ENCODE data around the gene GARIN5B. TPM values are rescaled to one million over a fixed set of nuclear protein-coding genes. Genes with fewer than 3 reads are reported as not detected.

GARIN5B gene
- total RNA-seq, 1 experiment from 2014 or later = not detected

- Histone ChIP-seq H3K4me3 (ENCODE audit: low read length) (no peak overlapping the region), H2AFZ (ENCODE audit: low read length) (no peak overlapping the region), H3K4me1 (ENCODE audit: insufficient read depth, low read length) (peaks cover 31% of the 10 kb centered on the region), H3K9me2 (replicated peaks; ENCODE audit: low read length) (no peaks in the 10 kb centered on the region), H3K36me3 (ENCODE audit: low read depth, low read length) (0 out of 2 replicates have a peak, but pooled peaks cover 3% of the 10 kb centered on the region), H3K27me3 (ENCODE audit: low read length) (no peaks in the 10 kb centered on the region), H3K27ac (ENCODE audit: low read length) (no peak overlapping the region), H3K79me2 (ENCODE audit: low read length) (peaks cover 13% of the 10 kb centered on the region), H3K9me3 (ENCODE audit: low read length) (no peaks in the 10 kb centered on the region), H4K20me1 (ENCODE audit: low read length) (no peaks in the 10 kb centered on the region), H3F3A (ENCODE audit: low read length, unreplicated experiment) (no peaks in the 10 kb centered on the region), H3K9ac (ENCODE audit: low read length) (no peak overlapping the region), H3K4me2 (ENCODE audit: low read length) (no peak overlapping the region)
- ATAC-seq (no peak), DNase-seq (no peak)
- no TSS peak for BruUV-seq (replicated peaks)
- ChIA-PET CTCF (no interaction called here), POLR2A (ENCODE audit: unreplicated experiment) (no interaction called here)
- intact Hi-C loops (cut with micrococcal nuclease) = no loop called here
- no peak for TF ChIP-seq CTCF (conservative IDR thresholded peaks at IDR 0.05; ENCODE audit: low read depth, low read length)
- TF ChIP-seq EZH2phosphoT487 (IDR thresholded peaks at IDR 0.05; ENCODE audit: borderline replicate concordance, low read length) = no peak
- no peak for TF ChIP-seq EZH2 (IDR thresholded peaks at IDR 0.05; ENCODE audit: low read length, unreplicated experiment)
Observed at GRCh38 chr19:55377356-55378131, 14.5 kb upstream of the GARIN5B start.

- Histone ChIP-seq H3K4me1 (ENCODE audit: insufficient read depth, low read length) (peaks cover 30% of the 10 kb centered on the region), H3K36me3 (ENCODE audit: low read depth, low read length) (no peaks in the 10 kb centered on the region), H3F3A (ENCODE audit: low read length, unreplicated experiment) (no peaks in the 10 kb centered on the region), H3K9ac (ENCODE audit: low read length) (no peak within 1 kb of the TSS), H3K9me2 (replicated peaks; ENCODE audit: low read length) (no peaks in the 10 kb centered on the region), H2AFZ (ENCODE audit: low read length) (no peak within 1 kb of the TSS), H3K4me3 (ENCODE audit: low read length) (no peak within 1 kb of the TSS), H3K27me3 (ENCODE audit: low read length) (no peaks in the 10 kb centered on the region), H3K27ac (ENCODE audit: low read length) (no peak within 1 kb of the TSS), H4K20me1 (ENCODE audit: low read length) (no peaks in the 10 kb centered on the region), H3K9me3 (ENCODE audit: low read length) (no peaks in the 10 kb centered on the region), H3K79me2 (ENCODE audit: low read length) (peaks cover 1% of the 10 kb centered on the region), H3K4me2 (ENCODE audit: low read length) (no peak within 1 kb of the TSS)
- TF ChIP-seq EZH2phosphoT487 (IDR thresholded peaks at IDR 0.05; ENCODE audit: borderline replicate concordance, low read length) = no peak
- TF ChIP-seq CTCF (conservative IDR thresholded peaks at IDR 0.05; ENCODE audit: low read depth, low read length) = no peak
- TF ChIP-seq EZH2 (IDR thresholded peaks at IDR 0.05; ENCODE audit: low read length, unreplicated experiment) = no peak
- CTCF ChIA-PET = no interaction called here
- intact Hi-C loops (cut with micrococcal nuclease) = no loop called here
- DNase-seq (no peak), ATAC-seq (peak; percentile 10; the same call in 1 of the 2 replicates)
- no TSS peak for BruUV-seq (replicated peaks)
- POLR2A ChIA-PET (ENCODE audit: unreplicated experiment) = interaction anchor here (0.7 kb wide), 1 partner anchor 1185 kb away, joined by 25 read pairs; no protein-coding TSS in a partner anchor
Observed at GRCh38 chr19:55376241-55376933, 13.3 kb upstream of the GARIN5B start, which contains the start of gene TMEM190. TMEM190 (plus strand) TSS chr19:55376826; CDS start chr19:55376854, 28 bp downstream.

Data from PC-3 (cell line).